GM21381 (cell line): ENCODE measurements around the gene LEF1.
A peak's percentile ranks its signal among the peaks of the same experiment; 100 is the strongest.

Experiments
- ATAC-seq: cut with Tn5 transposase; IDR thresholded peaks from one replicate; pipeline ENCODE4 v1.9.1; 2021; ENCODE audit warnings: mild to moderate bottlenecking, moderate library complexity; ENCODE audit not compliant: unreplicated experiment

LEF1 gene

DNA sequence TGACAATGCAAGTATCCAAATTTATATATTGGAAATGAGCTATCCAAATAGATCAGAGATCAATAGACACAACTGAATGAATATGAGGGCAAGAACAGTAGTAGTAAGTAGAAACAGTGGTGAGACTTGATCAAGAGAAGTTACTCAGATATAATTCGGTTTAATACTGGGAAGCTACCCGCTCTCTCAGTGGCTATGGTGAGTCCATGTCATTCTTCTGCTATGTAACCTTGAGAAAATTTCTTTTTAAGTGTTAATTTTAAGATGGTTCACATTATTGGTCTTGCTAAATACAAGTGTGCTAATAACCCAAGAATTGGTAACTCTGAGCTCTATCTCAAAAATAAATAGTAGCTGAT is 53.6 kb downstream of the LEF1 start:
- no peak for ATAC-seq

GRCh38 chr4:108114503-108114902 is 54.2 kb downstream of the LEF1 start:
- ATAC-seq: no peak

DNA sequence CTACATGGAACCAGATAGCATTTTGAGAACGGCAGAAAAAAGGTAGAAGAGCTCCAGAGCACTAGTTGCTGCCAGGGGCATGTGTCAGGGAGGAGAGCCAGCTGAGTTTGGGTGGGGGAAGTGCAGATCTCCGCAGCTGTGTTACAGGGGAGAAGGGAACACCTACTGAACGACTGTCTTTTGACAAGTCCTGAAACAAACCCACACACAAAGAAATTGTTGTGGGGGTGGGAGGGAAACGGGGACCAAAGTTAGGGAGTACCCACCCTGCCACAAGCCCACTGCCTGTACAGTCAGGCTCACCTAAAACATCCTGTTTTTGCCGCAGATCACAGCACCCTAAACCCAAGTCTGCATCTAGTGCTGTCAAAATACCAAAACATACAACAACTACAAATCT is 55.5 kb downstream of the LEF1 start:
- ATAC-seq: no peak

DNA sequence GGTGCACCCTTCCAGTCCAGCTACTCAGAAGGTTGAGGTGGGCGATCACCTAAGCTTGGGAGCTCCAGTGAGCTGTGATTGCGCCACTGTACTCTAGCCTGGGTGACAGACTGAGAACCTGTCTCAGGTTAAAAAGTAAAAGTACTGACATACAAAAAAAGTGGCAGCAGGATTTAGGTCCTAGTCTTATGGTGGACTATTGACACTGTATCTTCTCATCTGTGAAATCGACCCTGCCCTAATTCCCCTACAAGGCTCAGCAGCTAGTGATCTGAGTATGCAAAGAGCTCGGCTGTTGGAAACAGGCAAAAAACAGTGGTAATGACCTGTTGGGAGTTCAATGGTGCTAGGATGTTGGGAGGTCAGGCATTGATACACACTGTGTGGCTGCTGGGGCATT is 57.0 kb downstream of the LEF1 start:
- ATAC-seq: no peak

GRCh38 chr4:108110450-108110849 is 58.3 kb downstream of the LEF1 start:
- ATAC-seq: no peak

DNA sequence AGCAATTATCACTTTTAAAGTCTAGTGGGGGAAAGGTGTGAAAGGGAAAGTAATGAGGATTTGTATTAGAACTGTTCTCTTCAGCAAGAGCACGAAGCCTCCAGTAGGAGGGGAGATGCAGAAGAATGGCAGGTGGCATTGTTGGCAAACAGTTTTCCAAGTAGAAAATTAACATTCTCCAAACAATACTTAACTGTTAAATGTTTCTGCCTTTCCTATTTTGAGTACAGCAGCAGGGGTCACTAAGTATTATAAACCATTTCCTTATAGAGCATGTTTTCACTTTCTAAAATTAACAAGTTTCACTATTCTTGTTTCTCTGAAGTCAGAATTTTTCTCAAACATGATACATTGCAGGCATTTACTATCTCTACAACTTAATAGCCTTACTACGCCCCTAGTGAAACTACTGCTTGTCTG is 58.7 kb downstream of the LEF1 start:
- ATAC-seq: peak; percentile 83

- no peak for ATAC-seq
Measured at GRCh38 chr4:108109111-108109510, 59.6 kb downstream of the LEF1 start.

DNA sequence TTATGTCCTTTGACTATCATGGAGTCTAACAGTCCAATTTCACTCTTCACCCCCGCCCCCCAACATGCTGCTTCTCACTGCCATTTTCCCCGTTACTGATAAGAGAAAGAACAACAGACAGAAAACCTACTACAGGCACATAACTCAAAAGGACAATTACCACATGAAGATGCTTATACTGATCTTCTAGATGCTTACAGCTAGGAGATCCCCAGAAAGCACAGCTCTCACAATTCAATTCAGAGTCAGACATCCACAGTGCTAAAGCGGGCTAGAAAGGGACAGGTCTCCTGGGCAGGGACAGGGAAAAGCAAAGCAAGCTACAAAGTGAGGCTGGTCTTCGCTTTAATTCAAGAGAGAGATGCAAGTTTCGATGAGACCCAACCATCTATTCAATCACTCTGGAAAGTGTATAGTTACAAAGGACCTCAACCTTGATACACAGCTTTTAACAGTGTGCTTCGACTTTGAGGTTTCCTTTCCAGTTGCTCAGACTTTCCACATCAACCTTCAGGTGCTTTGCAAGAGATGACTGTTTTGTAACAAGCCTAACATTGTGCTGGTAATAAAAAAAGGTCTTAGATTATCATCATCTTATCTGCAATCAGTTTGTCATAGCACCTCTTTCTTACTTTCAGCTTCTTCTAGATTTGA is 60.9 kb downstream of the LEF1 start:
- no peak for ATAC-seq

DNA sequence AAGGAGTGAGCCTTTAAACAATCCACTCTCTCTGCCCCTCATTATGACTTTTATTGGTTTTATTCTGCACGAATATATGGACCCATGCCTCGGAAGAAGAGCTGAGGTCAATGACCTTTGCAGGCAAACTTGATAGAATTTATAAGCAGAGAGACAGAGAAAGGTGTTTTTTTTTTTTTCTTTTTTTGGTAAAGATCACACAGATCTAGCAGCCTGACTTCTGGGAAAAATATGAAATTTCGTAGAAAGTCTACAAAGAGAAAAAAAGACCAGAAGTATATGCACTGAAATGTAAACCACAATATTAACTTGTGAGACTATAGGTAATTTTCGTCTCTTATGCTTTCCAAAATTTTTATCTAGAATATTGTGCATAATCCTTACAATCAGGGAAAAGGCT is 61.6 kb downstream of the LEF1 start:
- ATAC-seq: no peak

GRCh38 chr4:108106186-108106585 is 62.5 kb downstream of the LEF1 start:
- ATAC-seq: no peak

GRCh38 chr4:108103099-108103862 is 65.5 kb downstream of the LEF1 start:
- ATAC-seq: no peak

DNA sequence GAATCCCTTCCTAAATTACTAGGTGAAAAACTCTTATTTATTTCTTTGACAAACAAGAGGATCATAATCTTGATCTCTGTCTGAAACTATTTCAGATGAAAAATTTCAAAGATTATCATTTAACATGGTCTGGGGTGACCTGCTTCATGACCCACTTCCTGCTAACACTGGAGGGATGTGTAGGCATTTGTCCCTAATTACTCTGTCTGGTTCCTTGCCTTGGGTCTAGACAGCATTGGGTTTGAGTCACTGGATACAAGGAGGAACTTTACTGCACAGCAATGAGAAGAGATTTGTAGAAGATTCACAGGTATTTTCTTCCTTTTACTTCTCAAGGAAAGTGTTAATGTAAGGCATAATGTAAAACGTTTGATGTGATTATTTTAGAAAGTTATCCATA is 67.9 kb downstream of the LEF1 start:
- no peak for ATAC-seq

GRCh38 chr4:108099838-108100237 is 68.9 kb downstream of the LEF1 start:
- ATAC-seq: no peak

GRCh38 chr4:108097990-108098553 is 70.7 kb downstream of the LEF1 start:
- ATAC-seq: no peak

GRCh38 chr4:108094923-108095482 is 73.7 kb downstream of the LEF1 start:
- no peak for ATAC-seq

GRCh38 chr4:108094131-108094530 is 74.6 kb downstream of the LEF1 start:
- no peak for ATAC-seq

- ATAC-seq: no peak
Measured at GRCh38 chr4:108092288-108092687, 76.4 kb downstream of the LEF1 start.

- ATAC-seq: no peak
Measured at GRCh38 chr4:108087293-108087967, 81.3 kb downstream of the LEF1 start.

DNA sequence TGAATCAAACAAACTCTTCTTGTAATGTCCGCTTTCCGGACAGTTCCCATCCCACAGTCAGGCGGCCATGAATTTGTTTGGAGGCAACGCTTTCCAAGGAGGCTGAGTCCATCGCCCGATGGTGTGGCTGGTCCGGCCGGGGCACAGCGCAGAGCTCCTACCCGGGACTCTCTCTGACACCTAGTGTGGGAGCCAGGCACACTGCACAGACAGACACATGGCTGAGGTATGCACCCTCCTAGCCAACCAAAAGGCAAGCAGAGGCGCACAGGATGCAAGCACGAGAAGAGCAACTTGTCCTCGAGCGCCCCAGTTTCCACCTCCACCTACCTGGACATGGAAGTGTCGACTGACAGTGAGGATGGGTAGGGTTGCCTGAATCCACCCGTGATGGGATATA is 87.5 kb downstream of the LEF1 start:
- no peak for ATAC-seq

- no peak for ATAC-seq
Measured at GRCh38 chr4:108080747-108081146, 88.0 kb downstream of the LEF1 start.

DNA sequence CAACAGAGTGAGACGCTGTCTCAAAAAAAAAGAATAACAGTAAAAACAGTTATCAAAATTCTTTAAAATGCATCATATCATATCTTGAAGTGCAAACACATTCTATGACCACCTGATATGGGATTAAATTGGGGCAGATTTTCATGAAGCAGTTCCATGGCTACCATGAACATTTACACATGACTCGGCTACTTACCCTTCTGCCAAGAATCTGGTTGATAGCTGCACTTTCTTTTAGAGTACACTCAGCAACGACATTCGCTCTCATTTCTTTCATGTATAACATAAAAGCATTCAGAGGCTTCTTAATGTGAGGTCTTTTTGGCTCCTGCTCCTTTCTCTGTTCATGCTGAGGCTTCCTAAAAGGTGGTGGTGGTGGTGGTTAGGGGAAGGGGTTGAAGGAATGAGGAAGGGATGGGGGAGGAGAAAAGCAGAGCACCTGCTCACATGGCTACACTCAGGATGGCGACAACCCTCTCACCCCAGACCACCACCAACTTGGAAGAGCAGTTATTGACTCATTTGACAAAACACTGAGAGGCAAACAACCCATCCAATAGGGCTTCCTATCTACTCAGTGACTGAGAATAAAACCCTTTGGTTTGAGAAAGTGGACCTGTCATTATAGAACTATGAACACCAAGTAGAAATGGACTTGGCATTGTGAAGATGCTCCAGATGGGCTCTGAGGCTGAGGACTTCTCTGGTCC is 90.6 kb downstream of the LEF1 start:
- ATAC-seq: no peak
